Measurements from ENCODE around the gene RASA3. TPM values are rescaled to one million over a fixed set of nuclear protein-coding genes. Genes with fewer than 3 reads are reported as not detected.
A peak's percentile ranks its signal among the peaks of the same experiment; 100 is the strongest.

RASA3 gene
- polyA plus RNA-seq, 12 donors = 8.9 to 23.0 (median 20.0) TPM; not detected in 1

- no peak for DNase-seq
Observed at GRCh38 chr13:114038211-114038613, 94.2 kb downstream of the RASA3 start.

DNA sequence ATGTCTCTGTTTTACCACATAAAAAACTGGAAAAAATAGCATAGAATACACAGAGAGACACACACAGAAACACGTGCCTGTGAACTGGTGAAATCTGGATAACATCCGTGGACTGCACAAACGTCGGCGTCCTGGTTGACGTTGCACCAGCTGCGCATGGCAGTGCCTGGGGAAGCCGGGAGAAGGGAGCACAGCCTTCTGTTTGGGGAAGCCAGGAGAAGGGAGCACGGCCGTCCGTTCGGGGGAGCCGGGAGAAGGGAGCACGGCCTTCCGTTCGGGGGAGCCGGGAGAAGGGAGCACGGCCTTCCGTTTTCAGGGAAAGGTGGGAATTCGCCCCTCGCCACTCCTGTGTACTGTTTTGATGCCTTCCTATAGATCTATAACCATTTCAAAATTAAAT lies 94.7 kb downstream of the RASA3 start:
- no peak for DNase-seq

DNA sequence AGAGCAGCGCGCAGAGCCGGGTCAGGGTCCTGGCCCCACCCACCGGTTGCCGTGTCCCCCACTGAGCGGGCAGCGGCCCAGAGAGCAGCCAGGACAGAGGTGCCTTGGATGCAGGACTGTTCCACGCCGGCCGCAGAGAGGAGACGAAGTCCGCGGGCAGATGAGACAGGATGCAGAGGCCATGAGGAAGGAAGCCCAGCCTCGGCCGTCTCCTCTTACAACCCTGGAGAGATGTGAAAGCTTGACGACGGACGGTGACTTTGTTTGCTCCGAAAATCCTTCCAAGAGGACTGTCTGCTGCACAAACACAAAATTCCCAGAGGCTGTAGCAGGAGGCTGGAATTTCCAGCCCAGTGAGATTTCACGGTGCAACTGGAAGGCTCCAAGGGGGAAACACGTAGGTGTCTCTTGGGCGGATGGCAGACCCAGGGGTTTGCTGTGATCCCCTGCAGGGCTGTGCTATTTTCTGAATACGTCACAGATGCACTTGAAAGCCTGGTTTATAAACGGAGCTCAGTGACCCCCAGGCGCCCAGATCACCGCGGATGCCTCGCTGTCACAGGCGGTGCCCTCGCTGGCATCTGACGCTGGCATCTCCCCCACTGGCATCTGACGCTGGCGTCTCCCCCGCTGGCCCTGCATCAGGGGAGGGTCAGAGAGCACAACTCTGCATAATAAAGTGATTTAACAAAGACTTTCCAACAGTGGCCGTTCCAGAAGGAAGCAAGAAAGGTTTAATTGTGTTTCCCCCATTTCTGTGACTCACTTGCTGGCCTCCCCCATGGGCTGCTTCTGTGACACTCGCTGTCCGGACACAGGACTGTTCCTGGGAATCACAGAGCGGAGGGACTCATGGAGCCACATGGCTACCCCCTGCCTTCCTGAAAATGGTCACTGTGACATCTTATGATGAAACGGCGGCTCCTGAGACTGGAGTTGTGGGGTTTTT lies 96.6 kb downstream of the RASA3 start:
- DNase-seq = peak; percentile 70

DNA sequence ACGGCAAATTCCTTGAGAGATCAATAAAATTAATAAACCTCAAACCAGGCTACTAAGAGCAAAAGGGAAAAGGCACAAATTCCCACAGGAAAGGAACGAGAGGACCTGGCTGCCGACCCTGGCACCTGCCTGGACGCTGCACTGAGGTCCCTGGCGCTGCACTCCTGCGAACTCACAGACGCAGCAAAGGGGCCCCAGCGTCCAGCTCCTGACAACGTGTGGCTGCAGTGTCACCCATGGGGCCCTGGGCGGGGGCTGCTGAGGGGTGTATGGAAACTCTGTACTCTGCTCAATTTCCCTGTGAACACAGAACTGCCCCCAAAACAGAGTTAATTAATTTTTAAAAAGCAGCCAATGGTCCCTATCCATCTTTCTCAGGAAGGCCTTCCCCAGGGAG lies 97.2 kb downstream of the RASA3 start:
- DNase-seq = no peak

DNA sequence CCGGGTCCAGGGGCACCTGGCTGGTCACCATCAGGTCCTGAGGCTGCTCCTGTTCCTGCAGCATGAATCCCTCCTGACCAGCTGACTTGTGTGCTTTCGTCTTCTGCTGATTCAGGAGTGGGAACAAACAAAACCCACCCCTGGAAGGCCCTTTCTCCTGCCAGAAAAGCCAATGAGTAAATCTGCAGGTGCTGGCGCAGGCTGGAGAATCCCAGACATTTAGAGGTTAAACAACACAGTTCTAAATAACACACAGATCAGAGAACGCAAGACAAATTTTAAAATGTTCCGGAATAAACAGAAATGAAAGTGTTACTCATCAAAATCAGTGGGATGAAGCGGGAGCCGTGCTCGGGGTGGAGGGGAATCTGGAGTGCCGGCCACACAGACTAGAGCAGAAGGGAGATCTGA lies 97.9 kb downstream of the RASA3 start:
- DNase-seq = no peak

GRCh38 chr13:114033541-114034315 lies 98.7 kb downstream of the RASA3 start:
- no peak for DNase-seq

- DNase-seq = peak; percentile 71
Observed at GRCh38 chr13:114032126-114032799, 100.2 kb downstream of the RASA3 start.

GRCh38 chr13:114031631-114032030 lies 100.8 kb downstream of the RASA3 start:
- DNase-seq = no peak

DNA sequence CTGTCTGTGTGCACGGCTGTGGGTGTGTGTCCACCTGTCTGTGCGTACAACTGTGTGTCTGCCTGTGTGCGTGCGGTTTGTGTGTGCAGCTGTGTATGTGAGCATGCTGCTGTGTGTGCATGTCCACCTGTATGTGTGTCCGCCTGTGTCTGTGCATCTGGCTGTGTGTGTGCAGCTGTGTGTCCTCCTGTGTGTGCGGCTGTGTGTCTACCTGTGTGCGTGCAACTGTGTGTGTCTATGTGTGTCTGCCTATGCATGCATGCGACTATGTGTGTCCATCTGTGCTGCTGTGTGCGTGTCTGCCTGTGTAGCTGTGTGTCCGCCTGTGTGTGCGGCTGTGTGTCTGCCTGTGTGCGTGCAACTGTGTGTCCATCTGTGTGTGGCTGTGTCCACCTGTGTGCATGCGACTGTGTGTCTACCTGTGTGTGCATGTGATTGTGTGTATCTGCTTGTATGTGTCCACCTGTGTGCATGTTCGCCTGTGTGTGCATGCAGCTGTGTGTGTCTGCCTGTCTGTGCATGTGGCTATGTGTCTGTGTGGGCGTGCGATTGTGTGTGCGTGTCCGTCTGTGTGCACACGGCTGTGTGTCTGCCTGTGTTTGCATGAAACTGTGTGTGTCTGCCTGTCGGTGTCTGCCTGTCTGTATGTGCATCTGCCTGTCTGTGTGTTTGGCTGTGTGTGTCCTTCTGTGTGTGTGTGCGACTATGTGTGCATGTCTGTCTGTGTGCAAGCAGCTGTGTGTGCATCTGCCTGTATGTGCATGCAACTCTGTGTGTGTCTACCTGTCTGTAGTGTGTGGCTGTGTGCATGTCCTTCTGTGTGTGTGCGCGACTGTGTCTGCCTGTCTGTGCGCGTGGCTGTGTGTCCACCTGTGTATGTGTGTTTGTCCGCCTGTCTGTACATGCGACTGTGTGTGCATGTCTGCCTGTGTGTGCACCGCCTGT lies 101.5 kb downstream of the RASA3 start:
- no peak for DNase-seq

DNA sequence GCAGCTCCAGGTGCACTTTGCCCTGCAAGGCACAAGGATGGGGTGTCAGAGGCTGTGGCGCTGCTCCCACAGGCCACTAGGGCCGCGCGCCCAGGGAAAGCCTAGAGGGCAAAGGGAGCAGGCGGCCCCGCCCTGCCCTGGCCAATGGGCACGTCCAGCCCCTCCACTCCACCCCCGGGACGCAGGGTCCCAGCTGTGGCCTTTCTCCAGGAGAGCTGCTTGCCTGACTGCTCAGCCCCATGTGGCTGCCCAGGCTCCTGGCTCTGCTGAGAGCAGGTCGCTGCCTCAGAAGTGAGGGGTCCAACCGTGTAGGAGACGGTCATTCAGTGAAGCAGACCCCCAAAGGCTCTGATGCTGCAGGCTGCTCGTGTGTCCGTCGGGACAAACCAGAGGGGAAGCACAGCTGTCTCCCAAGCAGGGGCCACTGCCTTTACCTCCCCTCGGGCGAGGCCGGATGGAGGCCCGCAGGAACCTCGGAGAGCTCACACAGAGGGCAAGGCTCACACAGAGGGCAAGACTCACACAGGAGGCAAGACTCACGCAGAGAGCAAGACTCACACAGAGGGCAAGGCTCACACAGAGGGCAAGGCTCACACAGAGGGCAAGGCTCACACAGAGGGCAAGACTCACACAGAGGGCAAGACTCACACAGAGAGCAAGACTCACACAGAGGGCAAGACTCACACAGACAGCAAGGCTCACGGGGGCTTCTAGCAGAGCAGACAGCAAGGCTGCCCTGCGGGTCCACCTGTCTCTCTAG lies 102.4 kb downstream of the RASA3 start:
- no peak for DNase-seq

DNA sequence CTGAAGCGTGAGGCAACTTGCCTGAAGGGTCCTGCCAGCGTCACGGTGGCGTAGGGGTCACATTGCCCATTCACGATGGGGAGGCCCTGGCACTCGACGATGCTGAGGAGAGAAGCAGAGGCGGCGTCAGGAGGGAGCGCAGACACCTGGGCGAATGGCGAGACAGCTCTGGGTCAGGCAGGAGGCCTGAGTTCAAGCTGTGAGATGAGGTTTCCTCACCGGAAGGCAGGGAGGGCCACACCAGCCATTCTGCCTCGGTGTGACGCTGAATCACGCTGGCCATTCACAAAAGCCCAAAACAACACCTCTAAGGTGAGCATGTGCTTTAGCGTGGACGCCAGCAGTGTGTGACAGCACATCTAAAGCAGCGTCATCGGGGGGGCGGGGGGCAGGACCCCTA lies 104.6 kb downstream of the RASA3 start:
- no peak for DNase-seq

GRCh38 chr13:114027046-114027715 lies 105.2 kb downstream of the RASA3 start:
- DNase-seq = no peak

DNA sequence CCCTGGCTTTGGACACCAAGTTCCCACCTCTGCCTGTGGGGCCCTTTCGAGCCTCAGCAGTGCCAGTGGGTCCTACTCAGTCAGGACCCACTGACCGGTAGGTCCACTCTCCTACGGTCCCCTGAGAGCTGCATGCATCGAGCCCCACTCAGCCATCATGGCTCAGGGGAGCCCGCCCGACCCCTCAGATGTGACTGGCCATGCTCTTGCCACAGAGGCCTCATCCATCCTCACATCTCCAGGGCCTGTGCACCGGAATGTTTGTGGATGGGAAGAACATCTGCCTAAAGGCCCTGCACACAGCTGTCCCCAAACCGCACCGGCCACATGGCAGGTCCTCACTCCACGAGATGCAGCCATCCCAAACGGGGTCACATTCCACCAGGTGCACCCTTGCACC lies 105.9 kb downstream of the RASA3 start:
- DNase-seq = no peak

GRCh38 chr13:114025714-114026431 lies 106.5 kb downstream of the RASA3 start:
- peak; percentile 53 for DNase-seq

- no peak for DNase-seq
Observed at GRCh38 chr13:114025405-114025713, 107.1 kb downstream of the RASA3 start.

DNA sequence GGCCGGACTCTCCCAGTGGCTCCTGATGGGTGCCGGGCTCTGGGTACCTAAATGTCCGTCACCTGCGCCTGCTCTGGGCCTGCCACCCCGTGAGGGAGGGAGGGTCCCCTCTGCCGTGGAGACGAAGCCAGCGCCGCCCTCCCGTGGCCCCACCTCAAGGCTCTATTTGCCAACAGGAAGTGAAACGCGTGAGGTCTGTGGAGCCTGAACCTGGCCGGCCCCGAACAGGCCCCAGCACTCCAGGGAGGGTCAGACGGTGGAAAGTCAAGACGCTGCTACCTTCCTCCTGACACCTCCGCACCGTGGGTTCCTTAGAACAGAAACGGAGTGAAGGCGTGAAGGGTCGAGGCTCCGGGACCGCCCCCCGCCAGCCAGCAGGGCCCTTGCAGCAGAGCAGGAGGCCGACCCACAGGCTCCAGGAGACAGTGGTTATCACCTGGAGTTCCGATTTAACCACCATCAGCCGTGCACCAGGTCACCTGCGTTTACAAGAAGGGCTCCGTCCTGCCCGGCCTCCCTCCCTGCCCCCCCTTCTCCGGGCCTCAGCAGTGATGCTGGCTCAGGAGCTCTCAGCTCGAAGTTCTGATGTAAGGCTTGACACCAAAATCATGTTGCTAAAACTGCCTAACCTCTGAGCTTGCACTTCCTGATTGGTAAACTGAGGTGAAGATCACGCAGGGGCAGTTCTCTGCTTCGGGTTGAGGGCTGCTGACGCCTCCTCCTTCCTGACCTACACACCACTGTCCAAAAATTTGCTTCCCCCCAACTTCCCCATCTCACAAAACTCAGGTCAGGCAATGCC lies 107.6 kb downstream of the RASA3 start:
- no peak for DNase-seq

DNA sequence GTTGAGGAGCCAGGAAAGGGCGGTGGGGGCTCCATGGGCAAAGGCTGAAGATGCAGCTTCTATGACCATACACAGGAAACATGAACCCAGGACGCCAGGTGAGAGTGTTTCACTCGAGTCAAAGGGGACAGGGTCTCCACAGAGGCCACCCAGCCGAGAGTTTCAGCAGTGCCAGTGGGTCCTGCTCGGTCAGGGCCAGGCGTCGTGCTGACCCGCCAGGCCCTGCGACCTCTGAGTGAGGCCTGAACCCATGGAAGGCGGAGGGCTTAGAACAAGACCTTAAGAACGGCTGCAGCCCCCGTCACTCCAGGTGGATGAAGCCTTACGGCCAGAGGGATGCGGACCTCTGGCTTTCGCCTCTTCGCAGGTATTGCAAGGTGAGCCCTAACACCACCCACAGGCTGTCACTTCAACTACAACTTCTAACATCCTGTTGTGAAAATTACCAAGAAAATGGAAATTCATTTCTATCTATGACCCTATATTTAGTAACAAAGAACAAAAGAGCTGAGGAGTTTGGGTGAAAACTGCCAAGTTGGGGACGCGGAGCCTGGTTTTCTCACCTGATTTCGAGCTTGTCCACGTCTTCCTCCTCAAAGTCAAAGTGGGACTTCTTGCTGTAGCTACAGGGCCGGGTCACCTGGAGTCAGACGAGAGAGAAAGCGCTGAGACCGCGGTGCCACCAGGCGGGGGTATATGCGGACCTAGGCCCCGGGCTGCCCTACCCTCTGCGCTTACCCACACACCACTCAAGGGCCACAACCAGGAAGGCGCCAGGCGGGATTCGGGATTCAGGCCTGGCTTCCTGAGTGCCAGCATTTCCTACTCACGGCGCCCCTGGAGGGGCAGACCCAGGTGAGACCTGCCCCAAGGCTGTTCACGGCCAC lies 108.5 kb downstream of the RASA3 start:
- DNase-seq = no peak
